ENCODE data around the gene DBNDD2.

The DBNDD2 gene

GRCh38 chr20:45452772-45453691 is 44.9 kb downstream of the DBNDD2 start:
- peak in 1 of 2 experiments; percentile 10 for DNase-seq

DNA sequence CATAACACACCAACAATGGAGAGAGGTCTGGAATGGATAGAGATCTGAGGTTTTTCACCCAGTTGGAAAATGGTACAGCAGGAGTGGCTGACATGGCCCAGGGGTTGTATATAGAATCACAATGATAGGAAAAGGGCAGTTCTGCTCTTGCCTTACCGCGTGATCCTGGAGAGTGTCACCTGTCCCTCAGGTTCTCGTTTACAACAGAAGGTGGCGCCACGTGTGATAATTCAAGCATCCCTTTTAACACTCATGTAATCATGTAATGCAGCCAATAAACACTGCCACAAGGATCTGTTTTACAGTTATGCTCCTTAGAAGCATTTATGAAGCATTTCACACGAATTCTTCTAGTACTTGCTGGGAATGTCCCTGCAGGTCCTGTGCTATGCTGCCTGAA is 48.5 kb downstream of the DBNDD2 start:
- peak; percentile 13 to 43 for DNase-seq

DNA sequence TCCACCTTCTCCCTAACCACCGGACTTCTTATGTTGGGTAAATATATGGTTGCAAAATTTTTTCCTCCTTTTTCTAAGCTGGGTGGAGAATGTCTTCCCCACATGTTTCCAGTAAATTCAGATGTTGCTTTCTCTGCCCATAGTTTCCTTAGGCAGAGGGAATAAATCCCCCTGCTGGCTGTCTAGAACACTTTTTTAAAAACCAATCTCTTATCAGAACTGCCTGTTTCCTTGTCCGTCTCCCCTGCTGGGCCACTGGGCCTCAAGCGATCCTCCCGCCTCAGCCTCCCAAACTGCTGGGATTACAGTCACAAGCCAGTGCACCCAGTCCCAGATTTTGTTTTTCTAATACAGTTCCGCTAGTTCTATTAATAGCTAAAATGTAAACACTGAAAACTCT is 51.5 kb downstream of the DBNDD2 start:
- DNase-seq: no peak
